ENCODE results near the gene LRRC36.

DNA sequence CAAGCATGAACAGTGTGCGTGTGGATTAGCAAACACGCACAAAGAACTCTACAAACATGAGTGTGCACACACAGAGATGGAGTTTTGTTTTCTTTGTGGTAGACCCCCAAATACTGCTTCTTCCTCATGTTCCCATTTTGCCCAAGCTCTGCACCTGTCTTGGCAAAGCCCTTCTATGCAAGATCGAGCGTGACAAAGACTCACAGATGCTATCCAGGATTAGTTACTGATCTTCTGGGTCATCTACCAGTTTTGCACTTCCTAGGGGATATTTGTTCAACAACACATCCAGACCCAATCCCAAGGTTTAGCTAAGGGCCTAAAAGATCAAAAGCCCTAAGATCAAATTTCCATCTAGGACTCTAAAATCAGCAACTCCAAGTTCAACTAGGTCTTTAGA, 16.0 kb downstream of the LRRC36 start:
- TF ChIP-seq MAX (CRISPR knock-in tag; IDR thresholded peaks at IDR 0.05): no peak
- TF ChIP-seq NFIC (IDR thresholded peaks at IDR 0.05): no peak
- no peak for TF ChIP-seq EZH2 (IDR thresholded peaks at IDR 0.05; ENCODE audit: borderline replicate concordance, low read depth, low read length)
- no peak for TF ChIP-seq FOS (IDR thresholded peaks at IDR 0.05; ENCODE audit: extremely low read depth, insufficient read length)
- no peak for TF ChIP-seq CREM (IDR thresholded peaks at IDR 0.05; ENCODE audit: low read depth)
- no peak for TF ChIP-seq TFE3 (CRISPR knock-in tag; IDR thresholded peaks at IDR 0.05)
- TF ChIP-seq YY1 (IDR thresholded peaks at IDR 0.05; ENCODE audit: borderline replicate concordance in 1 of 3, control insufficient read depth in 1 of 3, extremely low read depth in 1 of 3, insufficient read depth in 3 of 3, insufficient read length in 1 of 3, insufficient replicate concordance in 2 of 3, low read depth in 1 of 3, low read length in 2 of 3): no peak
- TF ChIP-seq KLF16 (IDR thresholded peaks at IDR 0.05): no peak
- no peak for TF ChIP-seq SP1 (CRISPR knock-in tag; IDR thresholded peaks at IDR 0.05)

Data from K562 (cell line).